ENCODE data around the gene MYH10.

The MYH10 gene

DNA sequence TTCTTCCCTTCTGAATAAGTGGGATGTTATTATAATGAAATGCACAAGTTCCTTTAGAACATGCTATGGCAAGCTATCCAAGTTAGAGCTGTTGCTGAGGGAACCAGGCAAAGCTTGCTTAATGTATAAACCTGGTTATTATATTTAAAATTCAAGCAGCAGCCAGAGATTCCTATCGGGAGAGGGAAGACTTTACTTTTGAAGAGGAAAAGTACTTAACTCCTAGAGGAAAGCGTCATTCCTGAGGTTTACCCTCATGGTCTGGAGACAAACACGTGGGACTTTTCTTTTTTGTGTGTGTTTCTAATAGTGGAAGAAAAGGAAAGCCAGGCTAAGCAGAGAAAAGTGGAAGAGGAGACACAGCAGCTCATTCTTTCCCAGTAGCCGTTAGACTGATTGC lies 39.9 kb upstream of the MYH10 start:
- H3K27ac ChIP-seq = peak overlapping the region; percentile 88 to 94
- TF ChIP-seq, protein P1, sequence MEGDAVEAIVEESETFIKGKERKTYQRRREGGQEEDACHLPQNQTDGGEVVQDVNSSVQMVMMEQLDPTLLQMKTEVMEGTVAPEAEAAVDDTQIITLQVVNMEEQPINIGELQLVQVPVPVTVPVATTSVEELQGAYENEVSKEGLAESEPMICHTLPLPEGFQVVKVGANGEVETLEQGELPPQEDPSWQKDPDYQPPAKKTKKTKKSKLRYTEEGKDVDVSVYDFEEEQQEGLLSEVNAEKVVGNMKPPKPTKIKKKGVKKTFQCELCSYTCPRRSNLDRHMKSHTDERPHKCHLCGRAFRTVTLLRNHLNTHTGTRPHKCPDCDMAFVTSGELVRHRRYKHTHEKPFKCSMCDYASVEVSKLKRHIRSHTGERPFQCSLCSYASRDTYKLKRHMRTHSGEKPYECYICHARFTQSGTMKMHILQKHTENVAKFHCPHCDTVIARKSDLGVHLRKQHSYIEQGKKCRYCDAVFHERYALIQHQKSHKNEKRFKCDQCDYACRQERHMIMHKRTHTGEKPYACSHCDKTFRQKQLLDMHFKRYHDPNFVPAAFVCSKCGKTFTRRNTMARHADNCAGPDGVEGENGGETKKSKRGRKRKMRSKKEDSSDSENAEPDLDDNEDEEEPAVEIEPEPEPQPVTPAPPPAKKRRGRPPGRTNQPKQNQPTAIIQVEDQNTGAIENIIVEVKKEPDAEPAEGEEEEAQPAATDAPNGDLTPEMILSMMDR (IDR thresholded peaks at IDR 0.05) = no peak
- no peak for DNase-seq (ENCODE audit: low spot score)
- H3K4me3 ChIP-seq = peak overlapping the region; percentile 12

DNA sequence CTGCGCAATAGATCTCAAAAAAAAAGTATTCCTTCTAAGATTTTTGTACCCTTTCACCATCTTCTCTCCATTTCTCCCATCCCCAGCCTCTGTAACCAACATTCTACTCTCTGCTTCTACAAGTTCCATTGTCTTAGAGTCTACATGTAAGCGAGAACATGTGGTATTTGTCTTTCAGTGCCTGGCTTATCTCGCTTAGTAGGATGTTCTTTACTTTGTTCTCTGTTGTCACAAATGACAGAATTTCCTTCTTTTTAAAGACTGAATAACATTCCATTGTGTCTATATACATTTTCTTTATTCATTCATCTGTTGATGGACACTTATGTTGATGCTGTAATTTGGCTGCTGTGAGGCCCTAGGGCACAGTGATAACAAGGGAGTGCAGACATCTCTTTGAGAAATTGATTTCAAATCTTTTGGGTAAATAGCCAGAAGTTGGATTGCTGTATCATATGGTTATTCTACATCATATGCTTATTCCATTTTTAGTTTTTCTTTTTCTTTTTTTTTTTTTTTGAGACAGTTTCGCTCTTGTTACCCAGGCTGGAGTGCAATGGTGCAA lies 37.7 kb upstream of the MYH10 start:
- DNase-seq (ENCODE audit: low spot score) = no peak
- Histone ChIP-seq H3K4me3 (no peak overlapping the region), H3K27ac (peak overlapping the region in 1 of 2 donors; percentile 14)
- TF ChIP-seq, protein P1 (IDR thresholded peaks at IDR 0.05) = no peak

DNA sequence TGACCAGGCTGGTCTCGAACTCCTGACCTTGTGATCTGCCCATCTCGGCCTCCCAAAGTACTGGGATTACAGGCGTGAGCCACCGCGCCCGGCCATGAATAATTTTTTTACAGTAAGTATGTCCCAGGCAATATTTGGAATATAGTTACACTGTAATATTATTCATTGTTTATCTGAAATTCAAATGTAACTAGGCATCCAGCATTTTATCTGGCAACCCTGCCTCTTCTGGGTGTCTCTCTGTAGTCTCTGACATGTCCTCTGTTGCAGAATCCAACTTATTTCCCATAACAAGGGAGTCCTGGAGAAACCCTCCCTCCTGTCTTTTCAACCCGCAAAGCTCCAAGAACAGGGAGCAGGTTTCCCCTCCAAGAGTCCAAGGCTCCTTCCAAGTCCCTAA lies 36.9 kb upstream of the MYH10 start:
- Histone ChIP-seq H3K27ac (no peak overlapping the region), H3K4me3 (no peak overlapping the region)
- TF ChIP-seq, protein P1 (IDR thresholded peaks at IDR 0.05) = no peak
- DNase-seq (ENCODE audit: low spot score) = no peak

DNA sequence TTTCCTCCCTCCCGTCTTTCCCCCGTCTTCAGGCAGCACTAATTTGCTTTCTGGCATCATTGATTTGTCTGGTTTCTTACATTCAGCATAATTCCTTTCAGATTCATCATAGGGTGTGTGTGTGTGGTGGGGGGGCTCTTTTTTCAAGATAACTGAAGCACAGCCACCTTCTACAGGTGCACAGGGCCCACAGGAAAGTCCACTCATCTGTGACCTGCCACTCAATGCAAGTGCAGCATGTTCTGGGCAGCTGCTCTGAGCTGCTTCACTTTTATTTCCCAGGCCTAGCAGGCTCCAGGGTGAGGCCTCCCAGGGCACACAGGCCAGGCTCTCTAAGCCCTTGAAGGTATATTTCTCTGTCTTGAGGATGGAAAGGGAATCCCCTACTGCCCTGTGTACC lies 35.2 kb upstream of the MYH10 start:
- TF ChIP-seq, protein P1 (IDR thresholded peaks at IDR 0.05) = no peak
- no peak overlapping the region for H3K4me3 ChIP-seq
- no peak for DNase-seq (ENCODE audit: low spot score)
- H3K27ac ChIP-seq = peak overlapping the region in 1 of 2 donors; percentile 22

DNA sequence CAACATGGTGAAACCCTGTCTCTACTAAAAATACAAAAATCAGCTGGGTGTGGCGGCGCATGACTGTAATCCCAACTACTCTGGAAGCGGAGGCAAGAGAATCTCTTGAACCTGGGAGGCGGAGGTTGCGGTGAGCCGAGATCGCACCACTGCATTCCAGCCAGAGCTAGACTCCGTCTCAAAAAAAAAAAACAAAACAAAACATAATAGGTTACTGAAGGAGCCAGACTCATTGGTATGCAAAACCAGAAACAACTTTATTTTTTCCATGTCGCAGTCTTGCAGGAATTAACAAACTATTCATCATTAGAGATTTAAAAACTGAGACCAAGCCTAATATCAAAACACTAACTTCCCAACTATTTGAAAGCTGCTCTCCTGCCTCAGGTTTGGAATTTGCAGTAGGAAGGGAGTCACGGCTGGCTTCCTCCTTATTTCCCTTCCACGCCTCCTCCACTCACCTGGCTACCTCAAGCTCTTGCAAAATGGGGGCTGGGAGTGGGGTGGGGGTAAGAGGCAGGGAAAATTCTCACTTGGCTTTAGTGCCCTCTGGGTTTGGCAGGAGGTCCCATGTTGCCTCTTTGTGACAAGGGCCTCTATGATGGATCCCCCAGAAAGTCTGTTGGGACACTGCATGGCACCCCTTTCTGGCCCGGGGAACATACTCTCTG lies 34.1 kb upstream of the MYH10 start:
- Histone ChIP-seq H3K27ac (peak overlapping the region; percentile 71 to 86), H3K4me3 (no peak overlapping the region)
- TF ChIP-seq, protein P1 (IDR thresholded peaks at IDR 0.05) = no peak
- DNase-seq (ENCODE audit: low spot score) = no peak

GRCh38 chr17:8662973-8663372 lies 32.4 kb upstream of the MYH10 start:
- Histone ChIP-seq H3K4me3 (no peak overlapping the region), H3K27ac (peak overlapping the region; percentile 71 to 86)
- no peak for DNase-seq (ENCODE audit: low spot score)
- TF ChIP-seq, protein P1 (IDR thresholded peaks at IDR 0.05) = no peak
